Measurements from ENCODE around the gene PFKFB4.

PFKFB4 gene

DNA sequence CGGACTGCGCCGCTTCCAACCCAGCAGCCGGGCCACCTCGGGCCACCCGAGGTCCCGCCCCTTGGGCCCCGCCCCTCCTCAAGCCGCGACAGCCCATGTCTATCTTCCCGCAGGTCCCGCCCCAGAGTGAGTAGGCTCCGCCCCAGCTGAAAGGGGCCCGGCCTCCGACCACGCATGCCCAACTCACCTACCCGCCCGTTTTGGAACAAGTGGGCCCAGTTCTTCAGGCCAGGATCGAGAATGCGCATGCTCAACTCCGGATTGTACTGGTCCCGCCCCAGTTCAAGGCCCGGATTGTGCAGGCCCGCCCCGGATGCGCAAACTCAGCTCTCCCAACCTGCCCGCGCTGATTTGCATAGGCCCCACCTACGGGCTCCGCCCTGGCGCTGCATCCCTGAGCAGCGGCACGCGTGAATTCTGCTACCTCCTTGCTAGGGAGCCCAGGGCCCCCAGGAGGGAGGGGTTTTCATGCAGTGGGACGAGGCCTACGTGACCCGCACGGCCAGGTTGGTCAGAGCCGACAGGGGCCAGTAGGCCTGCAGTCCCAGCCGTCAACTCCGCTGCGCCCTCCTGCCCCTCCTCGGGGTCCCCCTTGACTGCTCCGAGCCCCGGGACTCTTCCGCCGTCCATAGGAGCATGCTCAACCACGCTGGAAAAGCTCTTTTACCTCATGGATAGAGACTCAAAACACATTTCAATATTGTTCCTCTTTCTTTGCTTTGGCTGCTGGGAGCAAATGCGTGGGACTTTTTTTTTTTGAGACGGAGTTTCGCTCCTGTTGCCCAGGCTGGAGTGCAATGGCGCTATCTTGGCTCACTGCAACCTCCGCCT, at the start of gene PFKFB4:
Gene PFKFB4 (minus strand): TSS at position 8 of the 831 bp plus-strand sequence. CDS start 26 bp downstream, outside the sequence.
- DNase-seq = peak; percentile 34

DNA sequence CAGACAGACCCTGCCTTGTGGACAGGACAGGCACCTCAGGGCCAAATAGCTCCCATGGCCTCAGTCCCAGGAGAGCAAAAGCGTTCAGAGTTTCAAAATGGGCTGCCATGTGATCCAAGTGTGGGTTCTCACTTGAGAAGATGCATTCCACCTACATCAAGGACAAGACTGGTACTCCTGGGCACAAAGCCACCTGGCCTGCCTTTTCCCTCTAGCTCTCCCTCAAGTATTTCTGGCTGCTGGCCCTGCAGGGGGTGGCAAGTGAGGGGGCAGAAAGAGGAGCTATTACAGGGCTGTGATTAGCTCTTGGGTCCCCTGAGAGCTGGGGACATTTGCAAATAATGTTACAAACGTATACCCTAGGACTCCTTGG, 45.0 kb upstream of the PFKFB4 start:
- DNase-seq = no peak

DNA sequence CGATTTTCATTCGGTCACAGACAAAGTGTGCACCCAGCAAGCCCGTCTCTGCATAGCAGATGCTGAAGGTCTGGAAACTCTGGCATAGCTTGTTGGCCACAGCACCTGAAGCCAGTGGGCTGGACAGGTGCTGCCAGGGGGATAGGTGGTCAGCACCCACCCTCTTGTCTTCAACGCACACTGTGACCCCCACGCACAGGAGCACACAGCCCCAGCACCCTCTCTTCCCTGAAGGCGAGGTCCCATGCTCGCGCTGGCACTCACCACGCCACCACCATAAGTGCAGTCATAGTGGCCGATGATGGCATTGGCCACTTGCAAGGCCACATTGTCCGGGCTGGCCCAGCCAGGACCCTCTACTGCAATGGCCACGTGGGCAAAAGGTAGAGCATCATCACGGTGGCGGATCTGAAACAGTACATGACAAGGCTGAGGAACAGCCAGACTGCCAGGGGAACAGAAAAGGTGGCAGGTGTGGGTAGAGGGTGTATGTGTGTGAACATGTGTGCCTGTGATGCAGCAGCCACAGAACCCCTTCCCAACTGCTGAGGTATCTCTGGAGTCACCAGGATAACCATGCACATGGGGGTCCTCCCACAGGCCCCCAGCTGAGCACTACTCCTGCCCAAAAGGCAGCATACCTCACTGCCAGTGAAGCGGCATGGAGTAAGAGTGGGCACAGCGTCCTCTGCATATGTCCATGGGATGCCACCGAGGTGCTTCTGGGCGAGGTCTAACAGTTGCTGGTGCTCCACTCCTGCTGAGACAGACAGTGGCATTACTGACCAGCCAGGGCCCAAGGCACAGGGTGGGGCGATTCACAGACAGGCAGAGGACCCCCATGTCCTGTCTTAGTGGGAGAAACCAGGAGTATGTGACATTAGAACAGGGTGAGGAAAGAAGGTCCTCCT, 44.4 kb upstream of the PFKFB4 start:
- no peak for DNase-seq

DNA sequence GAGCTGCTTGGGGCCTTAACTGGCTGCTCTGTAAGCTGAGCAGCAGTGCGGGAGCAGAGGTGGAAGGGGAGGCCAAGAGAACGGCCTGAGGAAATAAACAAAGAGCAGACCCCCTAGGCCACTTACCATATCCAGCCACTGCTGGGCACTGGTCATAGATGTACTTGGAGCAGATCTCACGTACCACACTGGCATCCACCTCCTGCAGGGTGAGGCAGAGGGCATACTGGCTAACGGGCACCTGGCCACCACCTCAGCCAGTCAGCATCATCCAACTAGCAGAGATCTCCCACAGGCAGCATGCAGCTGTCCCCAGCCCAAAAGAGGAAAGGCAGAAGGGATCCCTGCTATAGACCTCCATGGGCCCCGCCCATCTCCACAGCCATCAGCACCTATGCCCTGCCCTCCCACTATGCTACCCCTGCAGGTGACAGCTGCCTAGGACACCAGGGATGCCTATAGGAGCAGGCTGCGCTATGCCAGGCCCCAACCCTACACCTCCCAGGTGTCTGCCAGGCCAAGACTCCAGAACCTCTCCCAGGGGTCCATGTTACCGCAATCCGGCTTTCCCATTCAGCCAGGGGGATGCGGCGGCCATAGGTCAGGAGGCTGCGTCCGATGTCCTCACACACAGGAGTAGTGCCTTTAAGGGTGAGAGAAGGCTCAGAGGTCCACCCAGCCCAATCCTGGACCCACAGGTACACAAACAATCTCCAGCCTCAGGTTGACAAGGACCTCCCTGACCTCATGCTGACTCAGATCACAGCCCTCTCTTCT, 43.1 kb upstream of the PFKFB4 start:
- no peak for DNase-seq

DNA sequence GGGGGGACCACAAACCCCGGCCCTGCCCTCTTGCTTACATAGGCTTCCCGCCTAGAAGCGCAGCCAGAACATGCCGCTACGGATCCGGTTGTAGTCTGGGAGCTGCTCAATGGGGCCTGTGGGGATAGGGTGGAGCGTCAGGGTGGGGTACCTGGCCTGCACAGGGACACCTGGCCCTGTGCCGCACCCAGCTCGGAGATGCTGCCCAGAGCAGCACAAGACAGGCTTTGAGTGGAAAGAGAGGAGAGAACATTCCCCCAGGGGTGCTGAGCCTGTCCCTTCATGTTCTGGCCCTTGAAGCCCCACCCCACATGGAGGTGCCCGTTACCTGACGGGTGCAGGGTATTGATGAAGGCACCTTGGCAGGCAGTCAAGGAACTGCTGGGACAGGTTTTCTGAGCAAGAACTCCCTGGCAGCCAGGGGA, 42.5 kb upstream of the PFKFB4 start:
- DNase-seq = no peak

DNA sequence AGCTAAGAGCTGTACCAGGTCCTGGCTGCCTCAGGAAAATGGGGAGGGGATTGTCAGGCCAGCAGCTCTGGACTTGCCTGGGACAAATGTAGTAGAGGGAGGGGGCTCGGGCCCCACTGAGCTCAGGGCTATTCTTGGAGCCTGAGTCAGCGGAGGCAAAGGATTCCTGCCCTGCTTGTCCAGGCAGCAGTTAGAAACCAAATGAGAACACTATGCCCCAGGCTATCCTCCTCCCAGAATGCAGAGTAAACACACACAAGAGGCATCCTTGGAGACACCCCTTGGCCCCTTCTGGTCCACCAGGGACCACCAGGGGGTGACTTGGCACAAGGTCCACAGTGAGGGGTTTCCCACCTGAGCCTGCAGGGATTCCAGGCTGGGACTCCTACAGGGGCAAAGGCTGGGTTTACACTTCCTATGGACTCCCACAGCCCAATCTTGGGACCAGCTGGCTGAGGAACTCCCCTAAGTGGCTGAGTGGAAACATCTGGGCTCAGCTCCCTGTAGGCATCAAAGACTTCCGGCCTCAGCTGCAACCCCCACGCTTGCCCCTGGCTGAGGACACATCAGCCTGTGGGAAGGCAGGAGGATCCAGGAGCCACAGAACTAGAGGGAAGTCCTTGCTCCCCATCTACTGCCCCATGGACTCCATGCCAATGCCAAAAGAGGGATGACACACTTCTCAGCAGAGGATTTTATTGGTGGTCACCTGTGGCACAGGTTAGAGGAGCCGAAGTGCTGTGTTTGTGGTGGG, 41.9 kb upstream of the PFKFB4 start:
- DNase-seq = no peak

DNA sequence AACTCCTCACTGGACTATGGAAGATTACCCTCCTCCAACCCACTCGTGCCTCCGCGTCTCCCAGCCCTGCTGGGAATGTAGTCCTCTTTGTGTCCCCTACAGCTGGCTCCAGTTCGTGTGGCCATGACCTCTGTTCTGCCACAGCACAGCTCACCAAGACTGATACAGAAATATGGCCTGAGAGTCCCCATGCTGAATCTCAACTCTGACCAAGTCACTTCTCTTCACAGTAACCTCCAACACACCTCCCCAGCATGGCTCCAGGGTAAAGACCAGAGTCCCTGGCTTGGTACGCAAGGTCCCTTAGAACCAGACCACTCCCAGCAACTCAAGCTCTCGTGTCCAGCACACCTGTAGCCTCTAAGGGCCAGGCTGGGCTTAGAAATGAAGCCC, 40.8 kb upstream of the PFKFB4 start:
- no peak for DNase-seq

DNA sequence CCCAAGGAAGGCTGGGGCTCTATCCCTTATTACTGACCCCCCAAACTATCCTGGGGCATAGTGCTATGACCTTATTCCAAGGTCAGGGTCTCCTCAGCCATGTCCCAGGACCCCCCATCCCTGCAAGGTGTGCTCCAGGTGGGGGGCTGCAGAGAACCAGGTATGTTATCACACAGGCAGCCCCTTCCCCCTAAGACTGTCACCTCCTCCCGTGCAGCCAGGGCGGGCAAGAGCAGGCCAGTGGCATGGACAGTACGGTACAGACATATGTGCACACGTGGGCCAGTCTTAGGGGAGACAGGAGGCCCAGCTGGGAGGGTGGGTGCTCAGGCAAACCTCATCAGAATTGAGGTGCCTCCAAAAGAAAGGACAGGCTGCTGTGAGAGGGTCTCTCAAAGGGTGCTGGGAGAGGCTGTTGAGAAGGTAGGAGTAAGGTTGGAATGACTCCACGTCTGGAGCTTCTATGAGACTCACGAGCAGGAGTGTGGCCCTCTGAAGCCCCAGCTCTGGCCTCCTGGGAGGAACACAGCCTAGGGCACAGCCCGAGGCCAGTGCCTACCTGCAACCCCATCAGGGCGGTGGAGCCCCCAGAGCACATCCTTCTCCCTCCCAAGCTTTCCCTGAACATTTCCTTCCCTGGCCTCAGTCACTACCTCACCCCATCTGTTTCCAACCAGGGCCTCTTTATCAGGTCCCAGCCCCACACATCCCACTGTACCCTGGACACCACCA, 40.2 kb upstream of the PFKFB4 start:
- DNase-seq = no peak

DNA sequence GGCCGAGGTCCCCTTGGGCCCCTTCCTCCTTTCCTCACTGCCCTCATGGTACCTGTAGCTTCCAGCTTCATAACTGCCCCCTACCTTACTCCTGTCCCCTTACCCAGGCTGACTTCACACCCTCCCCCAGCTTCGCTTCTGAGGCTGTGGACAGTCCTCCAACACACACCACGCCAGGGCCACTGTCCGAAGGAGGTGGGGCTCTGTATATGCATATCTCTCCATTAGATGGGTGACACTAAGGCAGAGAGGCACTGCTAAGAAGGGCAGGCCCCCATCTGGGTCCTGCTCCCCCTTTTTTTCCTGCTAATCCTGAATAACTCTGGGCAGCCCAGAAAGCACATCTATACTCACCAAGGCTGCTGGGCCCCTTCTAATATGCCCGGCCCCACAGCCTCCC, 39.6 kb upstream of the PFKFB4 start:
- no peak for DNase-seq

DNA sequence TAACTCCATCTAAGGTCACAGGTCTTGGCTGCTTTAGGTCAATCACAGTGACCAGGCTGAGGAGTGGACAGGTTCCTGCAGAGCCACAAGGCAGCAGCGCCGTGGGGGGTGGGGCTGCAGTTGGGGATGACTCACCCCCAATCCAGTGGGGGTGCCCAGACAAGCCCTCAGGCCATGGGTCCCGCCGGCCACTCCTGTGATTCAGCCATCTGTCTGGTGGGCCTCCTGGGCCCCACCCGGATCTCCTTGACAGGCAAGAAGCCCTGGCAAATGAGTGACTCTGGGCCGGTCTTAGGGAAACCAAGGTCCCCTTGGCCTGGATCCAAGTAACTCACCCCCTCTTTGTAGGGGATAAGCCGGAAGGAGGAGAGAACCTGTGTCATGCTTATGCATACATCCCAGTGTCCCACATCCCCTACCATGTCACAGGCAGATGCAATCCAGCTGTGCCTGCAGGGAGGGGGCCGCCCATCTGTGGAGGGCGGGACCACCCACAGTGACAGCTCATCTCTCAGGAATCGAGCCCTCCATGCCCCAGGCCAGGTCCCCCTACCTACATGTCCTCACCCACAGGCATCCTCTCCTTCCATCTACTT, 39.0 kb upstream of the PFKFB4 start:
- DNase-seq = no peak

DNA sequence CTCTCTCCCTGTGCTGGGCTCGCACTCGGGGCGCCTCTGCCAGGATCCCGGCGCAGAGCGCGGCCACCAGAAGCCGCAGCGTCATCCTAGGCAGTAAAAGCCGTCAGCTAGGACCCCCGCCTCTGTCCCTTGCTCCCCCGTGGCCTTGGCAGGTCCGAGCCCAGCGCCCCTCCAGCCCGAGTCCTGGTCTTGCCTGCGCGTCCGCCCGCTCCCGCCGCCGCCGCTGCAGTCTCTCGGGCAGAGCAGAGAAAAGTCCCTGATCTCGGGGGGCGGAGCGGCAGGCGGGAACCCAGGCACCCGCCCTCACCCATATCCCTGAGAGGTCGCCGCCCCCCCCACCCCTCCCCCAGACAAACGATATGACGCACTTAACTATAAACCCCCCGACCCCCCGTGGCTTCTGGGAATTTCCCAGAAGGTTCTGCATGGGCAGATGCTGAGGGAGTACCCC, 38.5 kb upstream of the PFKFB4 start, which contains the start of gene COL7A1:
Gene COL7A1 (minus strand): TSS at position 255 of the 451 bp plus-strand sequence. CDS start 170 bp downstream, at position 85.
- no peak for DNase-seq

DNA sequence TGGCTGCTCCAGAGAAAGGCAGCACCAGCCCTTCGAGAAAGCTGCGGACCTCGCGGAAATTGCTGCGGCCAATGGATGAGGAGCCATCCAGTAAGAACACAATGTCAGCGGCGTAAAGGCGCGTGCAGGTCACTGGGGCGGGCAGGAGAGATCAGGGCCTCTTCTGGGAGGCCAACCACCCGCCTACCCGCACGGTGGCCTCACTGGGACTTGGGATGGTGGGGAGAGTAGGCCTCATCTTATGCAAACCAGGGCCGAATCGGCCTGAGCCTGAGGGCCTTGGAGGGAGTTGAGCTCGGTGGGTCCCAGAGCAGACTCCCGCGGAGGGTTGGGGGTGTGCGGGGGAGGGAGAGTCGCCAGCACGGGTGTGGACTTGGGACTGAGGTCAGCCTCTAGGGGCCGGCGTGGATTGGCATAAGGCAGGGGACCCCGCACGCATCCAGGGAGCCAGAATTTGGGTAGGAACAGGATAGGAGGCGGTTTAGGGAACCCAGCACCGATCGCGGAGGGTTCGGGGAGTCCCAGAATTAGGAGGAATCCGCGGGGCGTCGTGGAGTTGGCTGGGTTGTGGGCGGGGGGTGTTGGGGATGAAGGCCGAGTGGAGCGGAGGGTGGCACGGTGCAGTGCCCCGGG, 37.9 kb upstream of the PFKFB4 start:
- no peak for DNase-seq

DNA sequence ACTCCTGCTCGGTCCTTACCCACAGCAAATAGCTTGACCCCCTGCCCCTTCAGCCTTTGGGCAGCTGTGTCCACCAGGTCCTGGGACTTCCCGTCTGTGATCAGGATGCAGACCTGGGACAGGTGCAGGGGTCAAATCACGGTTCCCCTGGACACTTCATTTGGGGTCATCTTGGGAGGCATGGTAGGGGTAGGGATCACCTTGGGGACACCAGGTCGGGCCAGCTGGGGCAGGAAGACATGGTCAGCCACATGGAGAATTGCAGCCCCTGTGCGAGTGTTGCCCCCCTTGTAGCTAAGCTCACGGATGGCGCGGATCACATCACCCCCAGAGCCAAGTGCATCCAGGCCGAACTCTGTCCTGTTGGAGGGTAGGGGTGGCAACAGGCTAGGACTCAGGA, 36.7 kb upstream of the PFKFB4 start:
- no peak for DNase-seq

DNA sequence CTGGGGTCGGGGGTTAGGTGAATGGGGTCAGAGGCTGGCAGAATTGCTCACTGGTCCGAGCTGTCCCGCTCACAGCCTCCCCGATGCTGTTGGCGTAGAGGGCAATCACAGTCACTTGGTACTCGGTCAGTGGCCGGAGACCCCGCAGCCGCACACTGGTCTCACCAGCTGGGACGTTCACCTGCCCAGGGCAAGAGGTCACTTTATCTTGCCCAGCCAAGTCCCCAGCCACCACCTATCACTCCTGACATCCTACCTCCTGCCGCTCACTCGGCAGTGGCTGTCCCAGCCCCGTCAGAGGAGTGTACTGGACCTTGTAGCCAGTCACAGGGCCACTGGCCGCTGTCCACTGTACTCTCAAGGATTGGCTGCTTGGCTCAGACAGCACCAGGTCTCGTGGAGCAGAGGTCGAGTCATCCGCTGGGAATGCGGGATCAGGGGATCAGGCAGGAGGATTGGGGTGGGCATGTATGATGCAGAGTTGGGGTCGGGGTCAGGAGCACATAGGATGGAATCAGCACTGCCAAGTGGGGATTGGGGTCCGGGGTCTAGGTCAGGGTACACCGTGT, 36.0 kb upstream of the PFKFB4 start:
- no peak for DNase-seq

DNA sequence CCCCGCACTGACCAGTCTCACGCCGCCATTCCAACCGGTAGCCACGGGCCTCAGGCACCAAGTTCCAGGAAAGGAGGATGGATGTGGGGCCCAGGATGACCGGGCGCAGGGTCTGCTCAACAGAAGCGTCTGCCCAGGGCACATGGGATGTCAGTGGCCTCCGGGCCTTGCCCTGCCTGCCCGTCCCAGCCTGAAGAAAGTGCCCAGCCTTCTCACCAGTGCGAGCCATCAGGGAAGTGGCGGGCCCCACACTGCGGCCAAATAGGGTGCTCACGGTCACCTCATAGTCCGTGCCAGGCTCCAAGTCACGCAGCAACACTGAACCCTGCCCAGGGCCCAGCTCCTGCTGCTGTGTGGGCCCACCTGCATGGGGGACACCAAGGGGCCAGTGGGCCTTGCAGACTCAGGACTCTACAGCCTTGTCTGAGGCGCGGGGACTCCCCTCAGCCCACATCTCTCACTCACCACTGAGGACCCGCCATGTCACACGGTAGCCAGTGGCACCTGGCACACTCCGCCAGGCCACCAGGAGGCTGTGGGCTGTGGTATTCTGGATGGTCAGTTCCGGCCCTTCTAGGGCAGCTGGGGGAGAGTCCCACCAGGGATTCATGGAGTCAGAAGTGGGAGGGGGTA, 35.4 kb upstream of the PFKFB4 start:
- no peak for DNase-seq

DNA sequence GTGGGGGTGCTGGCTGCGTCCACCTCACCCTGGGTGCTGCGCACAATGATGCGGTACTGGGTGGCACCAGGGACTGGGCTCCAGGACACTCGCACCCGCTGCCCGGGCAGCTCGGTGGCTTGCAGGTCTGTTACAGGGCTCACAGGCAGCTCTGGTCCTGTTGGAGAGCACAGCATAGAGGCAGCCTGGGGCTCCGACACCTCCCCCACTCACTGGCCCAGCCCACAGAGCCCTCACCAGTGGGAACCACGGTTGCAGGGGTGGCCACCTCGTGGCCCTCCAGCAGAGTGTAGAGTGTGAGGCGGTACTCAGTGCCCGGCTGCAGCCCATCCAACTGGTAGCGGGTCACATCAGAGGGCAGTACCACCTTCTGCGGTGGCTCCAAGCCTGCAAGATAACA, 34.8 kb upstream of the PFKFB4 start:
- no peak for DNase-seq

DNA sequence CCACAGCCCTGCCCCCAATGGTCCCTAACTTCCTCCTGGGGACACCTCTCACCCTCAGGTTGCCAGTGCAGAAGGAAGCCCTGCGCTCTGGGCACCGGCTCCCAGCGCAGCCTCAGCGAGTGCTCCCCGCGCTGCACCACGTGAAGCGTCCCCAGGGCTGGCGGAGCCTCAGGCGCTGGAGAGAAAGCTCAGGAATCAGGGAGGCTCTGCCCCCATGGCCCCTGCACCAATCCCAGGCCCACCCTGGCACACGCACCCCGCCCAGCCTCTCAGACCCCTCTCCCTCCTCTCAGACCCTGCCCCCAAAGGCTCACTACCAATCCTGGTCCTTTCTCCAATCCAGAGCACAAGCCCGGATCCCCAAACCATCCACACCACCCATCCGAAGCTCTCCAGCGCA, 31.6 kb upstream of the PFKFB4 start:
- DNase-seq = no peak

DNA sequence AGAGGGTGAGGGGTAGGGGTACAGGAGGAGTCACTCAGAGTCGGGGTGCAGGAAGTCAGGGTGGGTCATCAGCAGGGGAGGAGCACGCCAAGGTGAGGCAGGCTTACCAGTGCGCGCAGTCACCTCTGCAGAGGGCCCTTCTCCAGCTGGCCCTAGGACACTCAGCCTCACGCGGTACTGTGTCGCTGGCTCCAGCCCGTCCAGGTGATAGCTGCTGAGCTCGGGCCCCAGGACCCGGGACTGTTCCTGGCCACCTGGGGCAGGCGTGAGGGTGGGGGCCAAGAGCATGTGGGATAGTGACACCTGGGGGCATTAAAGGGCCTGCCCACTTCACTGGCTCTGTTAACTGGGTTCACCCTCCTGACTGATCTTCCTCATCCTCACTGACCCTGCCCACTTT, 31.1 kb upstream of the PFKFB4 start:
- DNase-seq = no peak

DNA sequence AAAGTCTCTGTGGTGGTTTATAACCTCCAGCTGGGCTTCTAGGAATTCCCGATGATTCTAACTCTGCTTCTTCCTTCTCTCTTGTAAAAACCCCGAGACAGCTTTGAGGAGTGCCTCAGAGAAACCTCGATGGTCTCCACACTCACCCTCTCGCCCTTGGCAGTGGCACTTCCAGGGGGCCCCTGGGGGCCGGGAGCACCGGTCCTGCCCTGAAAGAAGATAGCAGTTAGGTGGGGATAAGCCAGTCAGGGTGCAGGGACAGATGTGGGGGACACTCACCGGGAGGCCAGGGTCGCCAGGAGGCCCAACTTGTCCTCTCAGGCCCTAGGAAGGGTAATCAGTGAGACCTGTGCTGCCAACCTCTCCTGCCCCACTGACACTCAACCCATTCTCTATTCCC, 28.8 kb upstream of the PFKFB4 start:
- no peak for DNase-seq

DNA sequence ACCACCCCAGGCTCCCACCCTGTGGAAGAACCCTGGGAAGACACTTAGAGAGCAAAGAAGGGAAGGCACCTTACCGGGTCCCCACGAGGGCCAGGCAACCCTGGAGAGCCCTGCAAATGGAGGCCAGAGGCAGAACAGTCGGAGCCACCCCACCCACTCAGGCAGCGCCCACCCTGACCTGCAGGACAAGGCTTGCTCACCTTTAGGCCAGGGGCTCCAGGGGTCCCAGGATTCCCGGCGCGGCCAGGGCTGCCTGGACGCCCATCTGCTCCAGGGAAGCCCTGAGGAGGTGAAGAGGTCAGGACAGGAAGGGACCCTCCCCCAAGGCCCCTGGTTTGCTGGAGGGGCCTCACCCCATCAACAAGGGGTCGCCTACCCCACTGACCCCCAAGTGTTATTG, 28.2 kb upstream of the PFKFB4 start:
- DNase-seq = no peak

Data from cortex of kidney (tissue), 1 donor.